Adipocyte (in vitro differentiated cells): ENCODE data around the gene CACNB1.
"Not testable (repeated sequence)": the region's sequence is repeated elsewhere in the genome, so short reads cannot be mapped to it uniquely, and the experiment has no call there.

Source experiments
- DNase-seq: peaks from one replicate; pipeline ENCODE4 v3.0.0-alpha.2; 2015; ENCODE audit warnings: low read depth
- H3K27me3 ChIP-seq: replicated peaks from 2 replicates; pipeline ENCODE4 v1.7.0; 2013; ENCODE audit warnings: mild to moderate bottlenecking, low read length, moderate library complexity; ENCODE audit not compliant: control insufficient read depth, insufficient read depth
- H3K36me3 ChIP-seq: 2 replicates; pipeline ENCODE4 v1.7.0; 2013; ENCODE audit warnings: low read length, mild to moderate bottlenecking, moderate library complexity; ENCODE audit not compliant: control insufficient read depth, insufficient read depth, severe bottlenecking
- H3K4me1 ChIP-seq: 2 replicates; pipeline ENCODE4 v1.7.0; 2013; ENCODE audit warnings: mild to moderate bottlenecking, low read length, moderate library complexity; ENCODE audit not compliant: control insufficient read depth, insufficient read depth
- H3K4me3 ChIP-seq: 2 replicates; pipeline ENCODE4 v1.7.0; 2013; ENCODE audit warnings: mild to moderate bottlenecking, low read length, moderate library complexity
- H3K9ac ChIP-seq: 2 replicates; pipeline ENCODE4 v1.7.0; 2013; ENCODE audit warnings: mild to moderate bottlenecking, low read length, moderate library complexity
- H3K9me3 ChIP-seq: 2 replicates; pipeline ENCODE4 v1.7.0; 2013; ENCODE audit warnings: mild to moderate bottlenecking, low read length, moderate library complexity; ENCODE audit not compliant: control insufficient read depth

CACNB1 gene

GRCh38 chr17:39129544-39129943 lies 67.9 kb downstream of the CACNB1 start:
- H3K4me3 ChIP-seq, H3K9ac ChIP-seq, H3K27me3 ChIP-seq, H3K9me3 ChIP-seq, DNase-seq, H3K36me3 ChIP-seq: not testable (repeated sequence)
- peaks cover 14% of the 10 kb centered on the region for H3K4me1 ChIP-seq

GRCh38 chr17:39126436-39126835 lies 71.0 kb downstream of the CACNB1 start:
- no peak overlapping the region for H3K9ac ChIP-seq
- DNase-seq: no peak
- no peaks in the 10 kb centered on the region for H3K36me3 ChIP-seq
- peaks cover 3% of the 10 kb centered on the region for H3K27me3 ChIP-seq
- H3K4me3 ChIP-seq: no peak overlapping the region
- no peaks in the 10 kb centered on the region for H3K9me3 ChIP-seq
- H3K4me1 ChIP-seq: peaks cover under 1% of the 10 kb centered on the region

GRCh38 chr17:39125143-39125875 lies 72.2 kb downstream of the CACNB1 start:
- H3K9me3 ChIP-seq: no peaks in the 10 kb centered on the region

GRCh38 chr17:39123627-39124026 lies 73.8 kb downstream of the CACNB1 start:
- Histone ChIP-seq H3K9me3 (no peaks in the 10 kb centered on the region), H3K27me3 (peaks cover 3% of the 10 kb centered on the region), H3K4me3 (no peak overlapping the region), H3K36me3 (no peaks in the 10 kb centered on the region), H3K9ac (no peak overlapping the region), H3K4me1 (no peaks in the 10 kb centered on the region)
- DNase-seq: no peak

More at GRCh38 chr17:39125143-39125875, 72.2 kb downstream of the CACNB1 start:
- Histone ChIP-seq H3K36me3 (no peaks in the 10 kb centered on the region), H3K9ac (no peak overlapping the region), H3K4me1 (no peaks in the 10 kb centered on the region), H3K27me3 (peaks cover 3% of the 10 kb centered on the region), H3K4me3 (no peak overlapping the region)
- no peak for DNase-seq
